Upper lobe of left lung (tissue), 6 donors: ENCODE data around the gene GTF2IRD1. TPM values are rescaled to one million over a fixed set of nuclear protein-coding genes. Genes with fewer than 3 reads are reported as not detected.

Experiments used
- ATAC-seq, 2 donors: fragments of 200-7000 bp; cut with Tn5 transposase; one replicate each; pipeline ENCODE4 v1.9.1; 2022; ENCODE audit warnings: mild to moderate bottlenecking in 2 of 2, moderate library complexity in 2 of 2; ENCODE audit not compliant: low FRiP score in 2 of 2
- DNase-seq, 2 donors: peaks; one replicate each; pipeline ENCODE4 v3.0.0-alpha.2; 2019 to 2020
- H3K27ac ChIP-seq, 4 donors: fragments of 200-600 bp; sonication (generic); one replicate each; pipeline ENCODE4 v1.5.1; 2016 to 2019
- H3K27me3 ChIP-seq, 4 donors: fragments of 200-600 bp; sonication (generic); one replicate each; pipeline ENCODE4 v1.5.1; 2017 to 2019
- H3K36me3 ChIP-seq, 4 donors: fragments of 200-600 bp; sonication (generic); one replicate each; pipeline ENCODE4 v1.5.1; 2016 to 2019
- H3K4me1 ChIP-seq, 4 donors: fragments of 200-600 bp; sonication (generic); one replicate each; pipeline ENCODE4 v1.5.1; 2018 to 2019
- H3K4me3 ChIP-seq, 4 donors: fragments of 200-600 bp; sonication (generic); one replicate each; pipeline ENCODE4 v1.5.1; 2017 to 2019; ENCODE audit warnings: mild to moderate bottlenecking in 2 of 4, moderate library complexity in 1 of 4
- H3K9me3 ChIP-seq, 4 donors: fragments of 200-600 bp; sonication (generic); one replicate each; pipeline ENCODE4 v1.5.1; 2018 to 2019
- CTCF ChIP-seq, 6 experiments: fragments of 450-650 bp in 4 of 6; fragments of 200-600 bp in 2 of 6; sonication (generic) in 2 of 6; IDR thresholded peaks; one replicate each; pipeline ENCODE4 v1.5.1; 2016 to 2019; ENCODE audit warnings: antibody characterized with exemption in 6 of 6
- EP300 ChIP-seq, 4 donors: sonication (generic); formaldehyde crosslinking; IDR thresholded peaks; one replicate each; pipeline ENCODE4 v1.5.1; 2017; ENCODE audit warnings: antibody characterized with exemption in 4 of 4, control low read depth in 2 of 4
- POLR2A ChIP-seq, 4 donors: fragments of 450-650 bp; IDR thresholded peaks; one replicate each; pipeline ENCODE4 v1.5.1; 2016 to 2017; ENCODE audit warnings: antibody characterized with exemption in 4 of 4, mild to moderate bottlenecking in 2 of 4
- POLR2AphosphoS5 ChIP-seq, 2 donors: sonication (generic); formaldehyde crosslinking; IDR thresholded peaks; one replicate each; pipeline ENCODE4 v1.5.1; 2017; ENCODE audit warnings: antibody characterized with exemption in 2 of 2
- WGBS, 2 donors: methylation state at CpG; one replicate each; pipeline ENCODE4 v1.1.5; 2017 to 2018; 5-methylcytosine and 5-hydroxymethylcytosine counted together
- total RNA-seq, 6 donors: library from RNA; depleted of rRNA in 4 of 6; stranded (reverse); fragments of >200 nt in 4 of 6; gene quantifications; one replicate each; pipeline versions ENCODE4 v1.1.0 to v1.2.1, GENCODE V29; 2016 to 2021
- donor health status: DM: no; HTN: no; CAD: no; lungs with moderate emphysema.
- donor health status: DM: no; HTN: yes; CAD: no; lungs with severe emphysema.

Gene GTF2IRD1
- total RNA-seq, 6 donors from 2014 or later = 16.4 to 41.9 (median 28.1) TPM

GRCh38 chr7:74583630-74584029 is 129.9 kb downstream of the GTF2IRD1 start:
- no peaks in the 10 kb centered on the region for H3K9me3 ChIP-seq
- no peak for DNase-seq
- H3K27ac ChIP-seq = no peak overlapping the region
- H3K4me1 ChIP-seq = peaks cover 19 to 32% (median 23%) of the 10 kb centered on the region in 4 donors
- peaks cover 0 to 4% (median 0%) of the 10 kb centered on the region in 4 donors for H3K36me3 ChIP-seq
- 94 to 98% methylated on average over 6 of the region's 8 CpGs for WGBS, 2 donors
- TF ChIP-seq POLR2AphosphoS5 (IDR thresholded peaks at IDR 0.05) (no peak), EP300 (IDR thresholded peaks at IDR 0.05) (no peak), POLR2A (IDR thresholded peaks at IDR 0.05) (no peak), CTCF (IDR thresholded peaks at IDR 0.05) (no peak)
- no peaks in the 10 kb centered on the region for H3K27me3 ChIP-seq
- no peak for ATAC-seq
- H3K4me3 ChIP-seq = no peak overlapping the region

GRCh38 chr7:74584160-74584954 is 130.7 kb downstream of the GTF2IRD1 start:
- Histone ChIP-seq H3K9me3 (no peaks in the 10 kb centered on the region), H3K4me1 (peaks cover 19 to 32% (median 23%) of the 10 kb centered on the region in 4 donors), H3K4me3 (no peak overlapping the region), H3K36me3 (peaks cover 0 to 4% (median 0%) of the 10 kb centered on the region in 4 donors), H3K27me3 (no peaks in the 10 kb centered on the region), H3K27ac (no peak overlapping the region)
- DNase-seq (no peak), ATAC-seq (no peak)
- no peak for TF ChIP-seq POLR2AphosphoS5 (IDR thresholded peaks at IDR 0.05)
- TF ChIP-seq EP300 (IDR thresholded peaks at IDR 0.05) = no peak
- TF ChIP-seq CTCF (IDR thresholded peaks at IDR 0.05) = no peak
- no peak for TF ChIP-seq POLR2A (IDR thresholded peaks at IDR 0.05)
- 92% methylated on average over 17 of the region's 17 CpGs for WGBS, 2 donors

- H3K4me1 ChIP-seq = peaks cover 12 to 20% (median 13%) of the 10 kb centered on the region in 4 donors
- H3K27ac ChIP-seq = peak overlapping the region in 1 of 4 donors; percentile 75
- H3K27me3 ChIP-seq = no peaks in the 10 kb centered on the region
- H3K9me3 ChIP-seq = no peaks in the 10 kb centered on the region
- TF ChIP-seq CTCF (IDR thresholded peaks at IDR 0.05) (no peak), EP300 (IDR thresholded peaks at IDR 0.05) (no peak), POLR2A (IDR thresholded peaks at IDR 0.05) (no peak), POLR2AphosphoS5 (IDR thresholded peaks at IDR 0.05) (no peak)
- H3K4me3 ChIP-seq = no peak overlapping the region
- DNase-seq = no peak
- no peak for ATAC-seq
- peaks cover 1 to 10% (median 5%) of the 10 kb centered on the region in 4 donors for H3K36me3 ChIP-seq
These were observed 132.1 kb downstream of the GTF2IRD1 start for GRCh38 chr7:74585844-74586243.

GRCh38 chr7:74586258-74587175 is 132.8 kb downstream of the GTF2IRD1 start:
- no peaks in the 10 kb centered on the region for H3K9me3 ChIP-seq
- H3K27ac ChIP-seq = peak overlapping the region; percentile 18 to 75 (median 51)
- H3K4me3 ChIP-seq = no peak overlapping the region
- TF ChIP-seq CTCF (IDR thresholded peaks at IDR 0.05) (no peak), EP300 (IDR thresholded peaks at IDR 0.05) (no peak), POLR2AphosphoS5 (IDR thresholded peaks at IDR 0.05) (no peak), POLR2A (IDR thresholded peaks at IDR 0.05) (no peak)
- DNase-seq (peak in 1 of 2 donors; percentile 59), ATAC-seq (peak; percentile 20 to 47)
- H3K27me3 ChIP-seq = no peaks in the 10 kb centered on the region
- H3K4me1 ChIP-seq = peaks cover 11 to 16% (median 12%) of the 10 kb centered on the region in 4 donors
- H3K36me3 ChIP-seq = peaks cover 2 to 14% (median 5%) of the 10 kb centered on the region in 4 donors
- 82 to 90% methylated on average over 16 of the region's 18 CpGs for WGBS, 2 donors
